OCI-LY1 (cell line): ENCODE measurements around the gene RPH3AL.

Source experiments
- EZH2 ChIP-seq: fragments of 200-600 bp; sonication (generic), shearing (Covaris generic); IDR thresholded peaks from 2 replicates; pipeline ENCODE4 v1.8.0; 2017; ENCODE audit warnings: borderline replicate concordance, mixed run types, mild to moderate bottlenecking, antibody characterized with exemption, low read length, moderate library complexity, mixed read lengths
- TF ChIP-seq, protein P1 (sequence below): fragments of 200-600 bp; sonication (generic), shearing (Covaris generic); IDR thresholded peaks from 2 replicates; pipeline ENCODE4 v1.5.1; 2017; ENCODE audit warnings: mild to moderate bottlenecking, antibody characterized with exemption, low read length, moderate library complexity, mixed read lengths

DNA sequence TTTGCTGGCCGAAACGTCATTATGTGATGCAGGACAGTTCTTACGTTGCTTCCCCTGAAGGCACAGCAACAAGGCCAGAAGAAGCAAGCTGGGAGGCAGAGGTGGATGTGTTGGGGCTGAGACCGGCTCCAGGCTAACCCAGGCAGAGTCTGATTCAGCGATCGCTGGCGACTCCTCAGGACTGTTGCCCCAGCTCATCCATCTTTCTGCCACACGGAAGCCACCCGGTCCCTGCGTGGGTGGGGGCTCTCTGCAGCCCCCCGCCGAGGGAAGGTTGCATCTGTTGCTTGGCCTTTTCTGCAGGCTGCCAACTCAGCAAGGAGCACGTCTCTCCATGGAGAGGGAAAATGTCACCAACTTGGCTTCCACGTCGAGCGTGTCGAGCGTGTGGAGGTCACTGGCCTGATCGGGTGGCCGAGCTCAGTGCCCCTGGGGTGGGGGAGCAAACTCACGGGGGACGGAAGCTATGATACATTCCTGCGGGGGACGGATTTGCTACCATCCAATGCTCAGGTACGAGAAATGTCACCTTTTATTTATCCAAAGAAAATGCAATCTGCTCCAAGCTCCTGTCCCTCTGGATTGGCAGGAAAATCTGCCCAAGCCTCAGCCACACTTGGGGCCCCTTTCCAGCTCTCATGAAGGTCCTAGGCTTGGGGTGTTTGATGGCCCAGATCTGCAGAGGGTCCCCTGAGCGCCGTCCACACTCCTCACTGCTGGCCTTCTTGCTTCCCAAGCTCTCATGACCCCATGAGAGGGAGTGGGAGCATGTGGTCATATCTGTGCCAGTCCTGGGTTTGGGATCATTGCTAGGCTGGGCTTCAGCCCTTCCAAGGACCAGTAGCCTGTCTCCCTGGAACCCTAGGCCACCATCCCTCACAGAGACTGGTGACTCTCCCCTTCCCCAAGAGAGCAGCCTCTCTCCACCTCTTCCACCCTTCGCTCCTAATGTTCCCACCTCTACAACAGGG is 69.4 kb downstream of the RPH3AL start:
- TF ChIP-seq, protein P1, sequence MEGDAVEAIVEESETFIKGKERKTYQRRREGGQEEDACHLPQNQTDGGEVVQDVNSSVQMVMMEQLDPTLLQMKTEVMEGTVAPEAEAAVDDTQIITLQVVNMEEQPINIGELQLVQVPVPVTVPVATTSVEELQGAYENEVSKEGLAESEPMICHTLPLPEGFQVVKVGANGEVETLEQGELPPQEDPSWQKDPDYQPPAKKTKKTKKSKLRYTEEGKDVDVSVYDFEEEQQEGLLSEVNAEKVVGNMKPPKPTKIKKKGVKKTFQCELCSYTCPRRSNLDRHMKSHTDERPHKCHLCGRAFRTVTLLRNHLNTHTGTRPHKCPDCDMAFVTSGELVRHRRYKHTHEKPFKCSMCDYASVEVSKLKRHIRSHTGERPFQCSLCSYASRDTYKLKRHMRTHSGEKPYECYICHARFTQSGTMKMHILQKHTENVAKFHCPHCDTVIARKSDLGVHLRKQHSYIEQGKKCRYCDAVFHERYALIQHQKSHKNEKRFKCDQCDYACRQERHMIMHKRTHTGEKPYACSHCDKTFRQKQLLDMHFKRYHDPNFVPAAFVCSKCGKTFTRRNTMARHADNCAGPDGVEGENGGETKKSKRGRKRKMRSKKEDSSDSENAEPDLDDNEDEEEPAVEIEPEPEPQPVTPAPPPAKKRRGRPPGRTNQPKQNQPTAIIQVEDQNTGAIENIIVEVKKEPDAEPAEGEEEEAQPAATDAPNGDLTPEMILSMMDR, result no peak
- TF ChIP-seq EZH2, result no peak
